Effector memory CD4-positive, alpha-beta T cell (primary cell): ENCODE results near the gene SIPA1.

Experiments used
- DNase-seq, 3 donors: peaks; one replicate each; pipeline ENCODE4 v3.0.0-alpha.2; 2020
- H3K27ac ChIP-seq: 2 replicates; pipeline ENCODE4 v1.7.0; 2013; ENCODE audit warnings: mild to moderate bottlenecking, low read length, moderate library complexity; ENCODE audit not compliant: insufficient read depth, poor library complexity, severe bottlenecking
- H3K27me3 ChIP-seq: replicated peaks from 2 replicates; pipeline ENCODE4 v1.7.0; 2013; ENCODE audit warnings: mild to moderate bottlenecking, low read length; ENCODE audit not compliant: insufficient read depth, control insufficient read depth, poor library complexity, severe bottlenecking
- H3K36me3 ChIP-seq: 2 replicates; pipeline ENCODE4 v1.7.0; 2013; ENCODE audit warnings: mild to moderate bottlenecking, low read length, moderate library complexity; ENCODE audit not compliant: control insufficient read depth, insufficient read depth
- H3K4me1 ChIP-seq: 2 replicates; pipeline ENCODE4 v1.7.0; 2013; ENCODE audit warnings: low read length, mild to moderate bottlenecking; ENCODE audit not compliant: control insufficient read depth, insufficient read depth, poor library complexity, severe bottlenecking
- H3K4me3 ChIP-seq: 2 replicates; pipeline ENCODE4 v1.7.0; 2013; ENCODE audit warnings: low read length, low read depth, mild to moderate bottlenecking; ENCODE audit not compliant: insufficient read depth, poor library complexity, severe bottlenecking
- H3K9me3 ChIP-seq: 2 replicates; pipeline ENCODE4 v1.7.0; 2013; ENCODE audit warnings: mild to moderate bottlenecking, low read length, moderate library complexity; ENCODE audit not compliant: control insufficient read depth

Gene SIPA1

GRCh38 chr11:65616575-65617001, 21.3 kb upstream of the SIPA1 start:
- H3K27ac ChIP-seq, result peak overlapping the region; percentile 86
- peaks cover 36% of the 10 kb centered on the region for H3K4me1 ChIP-seq
- H3K4me3 ChIP-seq, result peak overlapping the region; percentile 82
- no peaks in the 10 kb centered on the region for H3K27me3 ChIP-seq
- H3K9me3 ChIP-seq, result no peaks in the 10 kb centered on the region
- DNase-seq, result no peak
- peaks cover 46% of the 10 kb centered on the region for H3K36me3 ChIP-seq

- no peak for DNase-seq
- no peak overlapping the region for H3K27ac ChIP-seq
- peaks cover 29% of the 10 kb centered on the region for H3K4me1 ChIP-seq
- peaks cover 46% of the 10 kb centered on the region for H3K36me3 ChIP-seq
- no peaks in the 10 kb centered on the region for H3K9me3 ChIP-seq
- H3K27me3 ChIP-seq, result no peaks in the 10 kb centered on the region
- no peak overlapping the region for H3K4me3 ChIP-seq
These were observed 20.6 kb upstream of the SIPA1 start for GRCh38 chr11:65617136-65617850.

GRCh38 chr11:65617990-65618751, 19.7 kb upstream of the SIPA1 start:
- Histone ChIP-seq H3K36me3 (peaks cover 46% of the 10 kb centered on the region), H3K4me1 (peaks cover 20% of the 10 kb centered on the region)

GRCh38 chr11:65618763-65619162, 19.1 kb upstream of the SIPA1 start:
- H3K4me1 ChIP-seq, result peaks cover 14% of the 10 kb centered on the region
- H3K36me3 ChIP-seq, result peaks cover 51% of the 10 kb centered on the region
- no peaks in the 10 kb centered on the region for H3K9me3 ChIP-seq
- no peak overlapping the region for H3K27ac ChIP-seq
- no peak for DNase-seq
- no peak overlapping the region for H3K4me3 ChIP-seq
- H3K27me3 ChIP-seq, result no peaks in the 10 kb centered on the region

More at GRCh38 chr11:65617990-65618751, 19.7 kb upstream of the SIPA1 start:
- Histone ChIP-seq H3K4me3 (no peak overlapping the region), H3K27me3 (no peaks in the 10 kb centered on the region), H3K27ac (no peak overlapping the region), H3K9me3 (no peaks in the 10 kb centered on the region)
- no peak for DNase-seq

GRCh38 chr11:65619281-65619928, 18.5 kb upstream of the SIPA1 start:
- no peak overlapping the region for H3K4me3 ChIP-seq
- peaks cover 13% of the 10 kb centered on the region for H3K4me1 ChIP-seq
- no peaks in the 10 kb centered on the region for H3K9me3 ChIP-seq
- H3K27me3 ChIP-seq, result no peaks in the 10 kb centered on the region
- peaks cover 57% of the 10 kb centered on the region for H3K36me3 ChIP-seq
- no peak for DNase-seq
- H3K27ac ChIP-seq, result no peak overlapping the region

GRCh38 chr11:65620666-65621065, 17.2 kb upstream of the SIPA1 start:
- H3K4me1 ChIP-seq, result peaks cover 13% of the 10 kb centered on the region
- DNase-seq, result no peak
- peaks cover 67% of the 10 kb centered on the region for H3K36me3 ChIP-seq
- H3K27ac ChIP-seq, result no peak overlapping the region
- no peak overlapping the region for H3K4me3 ChIP-seq
- no peaks in the 10 kb centered on the region for H3K9me3 ChIP-seq
- no peaks in the 10 kb centered on the region for H3K27me3 ChIP-seq

- no peaks in the 10 kb centered on the region for H3K27me3 ChIP-seq
- peaks cover 75% of the 10 kb centered on the region for H3K36me3 ChIP-seq
- DNase-seq, result no peak
- H3K27ac ChIP-seq, result no peak overlapping the region
- H3K4me3 ChIP-seq, result no peak overlapping the region
- H3K4me1 ChIP-seq, result peaks cover 10% of the 10 kb centered on the region
- H3K9me3 ChIP-seq, result no peaks in the 10 kb centered on the region
These were observed 16.4 kb upstream of the SIPA1 start for GRCh38 chr11:65621460-65621859.

GRCh38 chr11:65622011-65622410, 15.9 kb upstream of the SIPA1 start:
- H3K9me3 ChIP-seq, result no peaks in the 10 kb centered on the region
- H3K36me3 ChIP-seq, result peaks cover 80% of the 10 kb centered on the region
- H3K4me3 ChIP-seq, result no peak overlapping the region
- DNase-seq, result no peak
- peaks cover 5% of the 10 kb centered on the region for H3K4me1 ChIP-seq
- H3K27ac ChIP-seq, result no peak overlapping the region
- no peaks in the 10 kb centered on the region for H3K27me3 ChIP-seq

GRCh38 chr11:65623177-65623576, 14.7 kb upstream of the SIPA1 start:
- peaks cover 80% of the 10 kb centered on the region for H3K36me3 ChIP-seq
- no peaks in the 10 kb centered on the region for H3K9me3 ChIP-seq
- no peak overlapping the region for H3K27ac ChIP-seq
- no peaks in the 10 kb centered on the region for H3K4me1 ChIP-seq
- no peaks in the 10 kb centered on the region for H3K27me3 ChIP-seq
- H3K4me3 ChIP-seq, result no peak overlapping the region
- DNase-seq, result no peak
